HG03575 (cell line): ENCODE results near the gene ODAD2.

Experiments used
- ATAC-seq: cut with Tn5 transposase; IDR thresholded peaks from one replicate; pipeline ENCODE4 v1.9.1; 2021; ENCODE audit not compliant: unreplicated experiment, insufficient number of reproducible peaks, low FRiP score; ENCODE audit errors: extremely low read depth

The ODAD2 gene

GRCh38 chr10:27878281-27878680 is 120.6 kb downstream of the ODAD2 start:
- no peak for ATAC-seq

GRCh38 chr10:27865221-27865635 is 133.7 kb downstream of the ODAD2 start:
- no peak for ATAC-seq

GRCh38 chr10:27861781-27862180 is 137.1 kb downstream of the ODAD2 start:
- ATAC-seq = no peak

GRCh38 chr10:27857616-27858015 is 141.3 kb downstream of the ODAD2 start:
- ATAC-seq = no peak

- ATAC-seq = no peak
Measured at GRCh38 chr10:27844223-27844622, 154.7 kb downstream of the ODAD2 start.

GRCh38 chr10:27838901-27839300 is 160.0 kb downstream of the ODAD2 start:
- no peak for ATAC-seq

GRCh38 chr10:27838361-27838760 is 160.5 kb downstream of the ODAD2 start:
- ATAC-seq = no peak

- no peak for ATAC-seq
Measured at GRCh38 chr10:27834476-27834875, 164.4 kb downstream of the ODAD2 start.

- ATAC-seq = no peak
Measured at GRCh38 chr10:27833792-27834191, 165.1 kb downstream of the ODAD2 start.

- ATAC-seq = no peak
Measured at GRCh38 chr10:27832826-27833225, 166.1 kb downstream of the ODAD2 start.

- ATAC-seq = no peak
Measured at GRCh38 chr10:27826369-27826768, 172.5 kb downstream of the ODAD2 start.

GRCh38 chr10:27822301-27822700 is 176.6 kb downstream of the ODAD2 start:
- ATAC-seq = no peak

- ATAC-seq = no peak
Measured at GRCh38 chr10:27820637-27821036, 178.2 kb downstream of the ODAD2 start.

GRCh38 chr10:27819781-27820531 is 178.9 kb downstream of the ODAD2 start:
- ATAC-seq = no peak

GRCh38 chr10:27816320-27816719 is 182.6 kb downstream of the ODAD2 start:
- ATAC-seq = no peak

- no peak for ATAC-seq
Measured at GRCh38 chr10:27815846-27816245, 183.0 kb downstream of the ODAD2 start.

- no peak for ATAC-seq
Measured at GRCh38 chr10:27815261-27815660, 183.6 kb downstream of the ODAD2 start.

- no peak for ATAC-seq
Measured at GRCh38 chr10:27805180-27805579, 193.7 kb downstream of the ODAD2 start.

GRCh38 chr10:27804136-27804535 is 194.7 kb downstream of the ODAD2 start:
- no peak for ATAC-seq

GRCh38 chr10:27801171-27801785 is 197.6 kb downstream of the ODAD2 start:
- ATAC-seq = no peak

GRCh38 chr10:27799046-27799445 is 199.8 kb downstream of the ODAD2 start:
- ATAC-seq = no peak
